EH (cell line): ENCODE data around the gene TRIM9.

Experiments used
- DNase-seq: peaks from one replicate; pipeline ENCODE4 v3.0.0-alpha.2; 2015; ENCODE audit warnings: low read depth

TRIM9 gene

GRCh38 chr14:51093371-51094281 lies 1.3 kb downstream of the TRIM9 start:
- DNase-seq = no peak

GRCh38 chr14:51092965-51093364 lies 1.9 kb downstream of the TRIM9 start:
- DNase-seq = no peak

GRCh38 chr14:51089278-51089677 lies 5.6 kb downstream of the TRIM9 start:
- DNase-seq = no peak

- no peak for DNase-seq
Measured at GRCh38 chr14:51087031-51087441, 7.9 kb downstream of the TRIM9 start.

DNA sequence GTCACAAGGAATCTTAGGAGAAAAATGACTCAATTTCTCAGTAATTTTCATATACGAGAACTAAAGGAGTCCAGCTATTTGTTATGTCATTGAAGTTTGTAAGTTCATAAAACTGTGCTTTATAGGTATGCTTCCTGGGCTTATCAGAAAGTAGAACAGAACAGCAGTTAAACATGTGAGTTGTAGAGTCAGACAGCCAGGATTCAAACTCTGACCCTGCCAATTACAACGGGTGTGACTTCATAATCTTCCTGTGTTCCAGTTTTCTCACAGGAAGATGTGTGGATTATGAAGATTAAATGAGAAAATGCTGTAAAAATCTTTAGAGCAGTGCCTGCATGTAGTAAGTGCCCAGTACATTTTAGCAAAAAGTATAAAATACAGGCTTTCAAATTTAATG lies 8.9 kb downstream of the TRIM9 start:
- no peak for DNase-seq

GRCh38 chr14:51084962-51085361 lies 9.9 kb downstream of the TRIM9 start:
- DNase-seq = no peak

DNA sequence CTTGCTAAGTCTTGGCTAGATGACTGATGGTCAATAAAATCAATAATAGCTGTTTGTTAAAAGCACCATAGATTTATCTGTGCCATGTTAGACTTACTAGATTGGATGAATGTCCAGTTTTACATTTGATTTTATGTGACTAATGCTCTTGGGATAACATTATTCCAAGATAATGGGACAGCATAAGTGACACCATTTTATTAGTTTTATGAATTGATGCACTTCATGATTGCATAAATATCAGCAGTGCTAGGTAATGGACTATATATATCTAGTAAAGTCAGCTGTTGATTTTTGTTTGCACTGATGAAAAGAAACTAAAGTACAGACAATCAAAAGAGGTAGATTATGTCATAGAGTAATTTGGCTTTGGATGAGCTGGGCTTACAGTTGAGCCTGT lies 10.4 kb downstream of the TRIM9 start:
- no peak for DNase-seq

- DNase-seq = no peak
Measured at GRCh38 chr14:51082349-51082748, 12.6 kb downstream of the TRIM9 start.

DNA sequence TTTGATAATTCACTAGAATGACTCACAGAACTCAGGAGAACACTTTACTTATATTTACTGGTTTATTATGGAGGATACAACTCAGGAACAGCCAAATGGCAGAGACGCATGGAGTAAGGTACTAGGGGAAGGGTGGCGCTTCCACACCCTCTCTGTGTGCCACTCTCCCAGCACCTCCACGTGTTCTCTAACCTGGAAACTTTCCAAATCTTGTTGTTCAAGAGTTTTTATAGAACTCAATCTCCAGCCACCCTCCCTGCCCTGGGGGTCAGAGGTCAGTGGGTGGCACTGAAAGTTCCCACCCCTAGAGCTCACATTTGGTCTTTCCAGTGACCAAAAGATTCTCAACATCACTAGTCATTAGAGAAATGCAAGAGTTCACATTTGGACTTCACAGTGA lies 13.2 kb downstream of the TRIM9 start:
- DNase-seq = no peak

DNA sequence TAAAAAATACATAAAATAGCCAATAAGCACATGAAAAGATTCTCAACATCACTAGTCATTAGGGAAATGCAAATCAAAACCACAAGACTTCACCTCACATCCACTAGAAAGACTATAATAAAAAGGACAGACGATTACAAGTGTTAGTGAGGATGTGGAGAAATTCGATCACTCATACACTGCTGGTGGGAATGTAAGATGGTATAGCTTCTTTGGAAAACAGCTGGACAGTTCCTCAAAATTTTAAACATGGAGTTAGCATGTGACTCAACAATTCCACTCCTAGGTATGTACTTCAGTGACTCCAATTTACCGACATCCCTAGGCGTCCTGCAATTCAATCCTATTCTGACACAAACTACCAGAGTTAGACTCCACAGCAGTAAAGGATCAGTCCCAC lies 13.7 kb downstream of the TRIM9 start:
- no peak for DNase-seq

DNA sequence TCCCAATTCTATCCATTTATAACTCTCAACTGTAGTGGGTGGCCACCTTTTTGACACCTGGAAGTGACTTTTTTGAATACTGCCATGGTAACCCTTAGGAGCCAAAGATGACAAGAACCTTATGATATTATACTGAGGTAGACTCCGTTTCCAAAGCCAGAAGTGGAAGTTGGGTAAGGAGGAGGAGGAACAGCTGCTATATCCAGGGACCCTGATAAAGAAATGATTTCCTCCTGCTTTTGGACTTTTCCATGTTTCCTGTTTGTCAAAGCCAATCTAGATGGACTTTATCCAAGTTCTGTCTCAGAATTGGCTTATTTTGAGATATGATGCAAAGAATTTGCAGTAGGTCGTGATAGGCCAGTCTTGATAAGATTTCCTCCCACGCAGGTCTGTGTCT lies 14.3 kb downstream of the TRIM9 start:
- DNase-seq = no peak

GRCh38 chr14:51079489-51079888 lies 15.4 kb downstream of the TRIM9 start:
- no peak for DNase-seq

- no peak for DNase-seq
Measured at GRCh38 chr14:51079085-51079484, 15.8 kb downstream of the TRIM9 start.

DNA sequence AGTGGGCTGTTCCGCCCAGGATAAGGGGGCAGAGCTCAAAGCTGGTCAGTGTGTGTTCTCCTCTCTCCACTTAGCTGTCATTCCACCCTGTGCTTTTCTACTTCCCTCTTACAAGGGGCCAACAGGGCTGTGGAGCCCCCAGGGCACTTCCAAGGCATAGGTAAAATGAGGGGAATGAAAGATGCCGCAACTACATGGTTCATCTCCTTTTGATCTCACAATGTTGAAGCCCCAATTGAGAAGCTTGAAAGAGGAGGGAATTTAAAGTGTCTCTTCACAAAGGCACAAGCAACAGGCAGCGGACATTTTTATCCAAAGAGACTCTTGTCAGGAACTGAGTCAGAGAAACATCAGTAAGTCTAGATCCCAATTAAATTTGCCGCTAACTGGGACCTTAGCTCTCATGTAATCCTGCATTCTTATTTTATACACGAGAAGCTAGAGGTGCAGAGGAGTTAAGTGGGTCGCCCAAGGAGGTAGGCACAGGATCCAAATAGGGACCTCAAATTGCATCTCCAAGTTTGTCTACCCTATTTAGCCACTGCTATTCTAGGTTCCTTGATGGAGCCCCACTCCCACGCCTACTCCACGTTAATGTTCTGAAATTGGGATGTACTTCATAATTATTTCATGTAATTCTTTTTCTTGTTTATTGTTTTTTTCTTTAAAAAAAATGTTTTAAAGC lies 20.1 kb downstream of the TRIM9 start:
- DNase-seq = no peak

- no peak for DNase-seq
Measured at GRCh38 chr14:51073731-51074130, 21.2 kb downstream of the TRIM9 start.

- no peak for DNase-seq
Measured at GRCh38 chr14:51072976-51073375, 21.9 kb downstream of the TRIM9 start.

DNA sequence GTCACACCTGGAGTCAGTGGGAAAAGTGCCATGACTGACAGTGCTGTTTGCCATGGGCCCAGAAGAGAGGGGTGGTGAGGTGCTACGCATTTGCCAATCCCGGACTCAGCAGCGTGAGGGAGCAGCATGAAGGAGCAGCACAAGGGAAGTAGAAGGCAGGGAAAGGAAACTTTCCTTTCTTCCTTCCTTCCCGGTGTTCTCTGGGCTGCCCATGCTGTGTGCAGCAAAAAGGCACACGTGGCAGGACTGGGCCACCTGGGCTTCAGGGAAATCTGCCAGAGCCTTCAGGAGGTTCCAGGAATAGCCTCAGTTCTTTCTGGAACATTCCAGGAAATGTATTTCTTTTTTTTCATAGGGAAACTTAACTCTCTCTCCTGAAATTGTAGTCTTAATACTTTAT lies 23.0 kb downstream of the TRIM9 start:
- no peak for DNase-seq

- DNase-seq = peak; percentile 42
Measured at GRCh38 chr14:51070726-51071125, 24.2 kb downstream of the TRIM9 start.

DNA sequence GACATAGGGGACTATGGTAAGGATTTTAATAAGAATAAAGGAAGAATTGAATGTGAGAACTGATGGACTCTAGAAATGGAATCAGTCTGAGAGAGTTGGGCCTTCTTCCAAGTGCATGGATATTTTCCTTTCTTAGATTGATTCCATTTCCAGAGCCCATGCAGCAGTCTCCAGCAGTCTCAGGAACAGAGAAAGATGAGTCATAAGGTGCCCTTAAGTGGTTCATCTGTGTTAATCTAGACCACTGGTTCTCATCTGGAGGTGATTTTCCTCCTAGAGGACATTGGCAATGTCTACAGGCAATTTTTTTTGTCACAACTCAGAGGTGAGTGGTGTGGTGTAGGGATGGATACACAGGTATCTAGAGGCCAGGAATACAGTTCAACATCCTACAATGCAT lies 25.9 kb downstream of the TRIM9 start:
- DNase-seq = peak; percentile 13

GRCh38 chr14:51068268-51068667 lies 26.6 kb downstream of the TRIM9 start:
- DNase-seq = no peak

DNA sequence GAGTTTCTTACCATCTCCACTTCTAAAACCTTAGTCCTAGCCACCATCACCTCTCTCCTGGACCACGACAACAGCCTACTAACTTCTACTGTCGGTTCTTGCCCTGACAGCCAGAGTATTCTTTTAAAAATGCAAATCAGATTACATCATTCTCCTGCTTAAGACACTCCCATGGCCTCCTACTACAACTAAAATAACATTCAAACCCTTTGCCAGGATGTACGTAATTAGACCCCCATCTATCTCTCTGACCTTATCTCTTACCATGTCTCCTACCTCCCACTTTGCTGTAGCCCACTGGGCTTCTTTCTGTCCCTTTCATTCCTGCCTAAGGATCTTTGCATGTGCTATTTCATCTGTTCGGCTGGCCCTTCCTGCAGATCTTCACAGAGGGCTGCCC lies 27.6 kb downstream of the TRIM9 start:
- DNase-seq = no peak

DNA sequence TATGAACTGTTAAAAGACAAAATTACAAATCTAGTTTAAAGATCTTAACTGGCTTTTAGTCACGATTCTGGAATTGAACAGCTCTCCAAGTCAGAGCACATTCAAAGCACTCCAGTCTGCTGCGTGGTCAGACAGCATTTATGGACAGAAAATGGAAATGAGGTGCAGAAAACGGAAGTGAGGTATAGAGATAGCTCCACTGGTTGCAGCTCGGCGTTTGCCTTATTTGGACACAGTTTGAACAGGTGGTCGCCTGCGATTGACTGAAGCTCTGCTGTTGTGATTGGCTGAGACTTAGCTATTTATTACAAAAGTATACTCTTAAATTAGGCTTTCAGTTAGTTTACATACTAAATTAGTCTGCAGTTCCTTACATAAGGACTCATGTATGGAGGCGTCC lies 28.3 kb downstream of the TRIM9 start:
- DNase-seq = no peak

- no peak for DNase-seq
Measured at GRCh38 chr14:51059032-51059431, 35.9 kb downstream of the TRIM9 start.

DNA sequence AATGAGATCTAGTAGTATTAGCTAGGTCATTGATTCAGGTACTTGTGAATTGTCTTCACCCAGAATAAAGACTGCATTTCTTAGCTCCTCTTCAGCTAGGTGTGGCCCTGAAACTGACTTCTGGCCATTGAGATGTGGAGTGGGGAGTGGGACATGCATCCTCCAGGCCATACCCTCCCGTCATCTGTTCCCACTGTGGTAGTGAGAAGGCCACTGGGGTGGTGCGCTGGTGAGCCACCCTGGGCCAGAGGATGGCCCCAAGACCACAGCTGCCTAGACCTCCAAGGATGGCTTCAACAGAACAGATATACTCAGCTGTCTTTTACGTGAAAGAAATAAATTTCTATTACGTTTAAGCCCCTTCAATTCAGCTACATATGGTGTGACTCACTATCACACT lies 36.5 kb downstream of the TRIM9 start:
- no peak for DNase-seq
